PC-3 (cell line): ENCODE measurements around the gene WNK2. TPM values are rescaled to one million over a fixed set of nuclear protein-coding genes. Genes with fewer than 3 reads are reported as not detected.
"Not testable (repeated sequence)": the region's sequence is repeated elsewhere in the genome, so short reads cannot be mapped to it uniquely, and the experiment has no call there.

Source experiments
- ATAC-seq: fragments of 200-7000 bp; cut with Tn5 transposase; 2 replicates; pipeline ENCODE4 v1.9.1; 2020; ENCODE audit warnings: mild to moderate bottlenecking, moderate library complexity
- BruUV-seq: library from RNA; stranded (reverse); fragments of 400-500 nt; replicated peaks from 2 replicates; lab custom pipeline; 2021; lab: Mats Ljungman, UMichigan
- CTCF ChIA-PET: fragments of 300-600 bp; sonication (Branson Sonifier 250); formaldehyde crosslinking; loops from one replicate; lab custom pipeline; 2022; ENCODE audit warnings: antibody characterized with exemption; lab: Charles Lee
- POLR2A ChIA-PET: fragments of 300-600 bp; sonication (Branson Sonifier 250); formaldehyde crosslinking; loops from one replicate; lab custom pipeline; 2022; ENCODE audit warnings: antibody characterized with exemption; ENCODE audit not compliant: unreplicated experiment; lab: Charles Lee
- DNase-seq: peaks from one replicate; pipeline ENCODE4 v3.0.0-alpha.2; 2015
- H2AFZ ChIP-seq: fragments of 300-600 bp; sonication (generic); 2 replicates; pipeline ENCODE4 v1.6.0; 2016; ENCODE audit warnings: antibody characterized with exemption, low read length
- H3F3A ChIP-seq: fragments of 300-600 bp; sonication (generic); one replicate; pipeline ENCODE4 v1.6.0; 2017; ENCODE audit warnings: antibody characterized with exemption, low read length, control low read depth, mild to moderate bottlenecking; ENCODE audit not compliant: unreplicated experiment
- H3K27ac ChIP-seq: fragments of 300-600 bp; sonication (generic); 2 replicates; pipeline ENCODE4 v1.5.1; 2016; ENCODE audit warnings: mild to moderate bottlenecking, low read length
- H3K27me3 ChIP-seq: fragments of 300-600 bp; sonication (generic); 2 replicates; pipeline ENCODE4 v1.6.1; 2016; ENCODE audit warnings: low read length, mixed read lengths
- H3K36me3 ChIP-seq: fragments of 300-600 bp; sonication (generic); 2 replicates; pipeline ENCODE4 v1.6.1; 2016; ENCODE audit warnings: low read depth, mixed run types, low read length, mixed read lengths
- H3K4me1 ChIP-seq: fragments of 300-600 bp; sonication (generic); 2 replicates; pipeline ENCODE4 v1.5.1; 2016; ENCODE audit warnings: low read length; ENCODE audit not compliant: insufficient read depth
- H3K4me2 ChIP-seq: fragments of 300-600 bp; sonication (generic); 2 replicates; pipeline ENCODE4 v1.6.0; 2016; ENCODE audit warnings: low read length
- H3K4me3 ChIP-seq: fragments of 300-600 bp; sonication (generic); 2 replicates; pipeline ENCODE4 v1.5.1; 2016; ENCODE audit warnings: mild to moderate bottlenecking, low read length, mixed read lengths
- H3K79me2 ChIP-seq: fragments of 300-600 bp; sonication (generic); 2 replicates; pipeline ENCODE4 v1.6.1; 2017; ENCODE audit warnings: low read length, mixed read lengths
- H3K9ac ChIP-seq: fragments of 300-600 bp; sonication (generic); 2 replicates; pipeline ENCODE4 v1.6.0; 2016; ENCODE audit warnings: mild to moderate bottlenecking, low read length
- H3K9me2 ChIP-seq: fragments of 300-600 bp; sonication (generic); replicated peaks from 2 replicates; pipeline ENCODE4 v1.6.1; 2016; ENCODE audit warnings: mixed run types, low read length, mixed read lengths
- H3K9me3 ChIP-seq: fragments of 300-600 bp; sonication (generic); 2 replicates; pipeline ENCODE4 v1.6.1; 2016; ENCODE audit warnings: low read length, mixed read lengths
- H4K20me1 ChIP-seq: fragments of 300-600 bp; sonication (generic); 2 replicates; pipeline ENCODE4 v1.6.1; 2016; ENCODE audit warnings: low read length, mixed read lengths
- EZH2 ChIP-seq: fragments of 300-600 bp; sonication (generic); IDR thresholded peaks from one replicate; pipeline ENCODE4 v1.6.1; 2017; ENCODE audit warnings: antibody characterized with exemption, mild to moderate bottlenecking, low read length; ENCODE audit not compliant: unreplicated experiment
- EZH2phosphoT487 ChIP-seq: fragments of 300-600 bp; sonication (generic); IDR thresholded peaks from 2 replicates; pipeline ENCODE4 v1.6.1; 2018; ENCODE audit warnings: mild to moderate bottlenecking, antibody characterized with exemption, low read length, borderline replicate concordance
- intact Hi-C: fragments of 100-400 bp; cut with micrococcal nuclease; formaldehyde crosslinking; loops from 2 replicates; pipeline ENCODE4 v1.9.0; 2023
- total RNA-seq: library from RNA; depleted of rRNA; stranded (reverse); fragments of >200 nt; gene quantifications from 2 replicates; pipeline ENCODE4 v1.2.3, GENCODE V29; 2014
- TF ChIP-seq, protein P1 (sequence below): fragments of 300-600 bp; sonication (generic); conservative IDR thresholded peaks from 2 replicates; pipeline ENCODE4 v1.5.1; 2017; ENCODE audit warnings: antibody characterized with exemption, low read depth, mild to moderate bottlenecking, low read length

WNK2 gene
- total RNA-seq, 1 experiment from 2014 or later = 11.7 TPM

DNA sequence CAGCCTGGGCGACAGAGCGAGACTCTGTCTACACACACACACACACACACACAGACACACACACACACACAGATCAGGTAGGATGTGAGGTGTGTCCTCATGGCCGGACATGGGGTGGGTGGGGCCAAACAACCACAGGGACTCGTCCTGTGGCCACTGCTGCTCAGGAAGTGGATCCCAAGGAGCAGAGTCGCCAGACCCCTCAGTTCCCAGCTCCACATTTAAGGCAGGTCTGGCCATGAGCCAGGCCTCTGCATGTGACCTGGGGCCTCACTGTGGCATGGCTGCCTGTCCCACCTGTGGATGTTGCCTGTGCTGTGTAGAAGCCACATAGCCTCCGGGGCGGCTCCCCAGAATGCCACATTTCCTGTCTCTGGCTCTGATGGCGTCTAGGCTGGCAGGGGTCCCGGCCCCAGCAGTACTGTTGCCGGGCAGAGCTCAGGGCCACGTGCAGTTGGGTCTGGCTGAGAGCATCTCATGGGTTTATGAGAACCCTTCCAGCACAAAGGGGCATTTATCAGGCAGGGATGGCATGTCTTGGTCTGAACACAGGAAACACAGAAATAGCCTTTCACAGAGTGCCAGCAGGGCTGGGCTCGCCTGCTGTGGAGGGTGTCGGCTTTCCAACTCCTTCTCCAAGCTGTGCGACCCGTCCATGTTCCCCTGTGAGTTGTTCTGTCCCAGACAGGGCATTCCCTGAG, 40.0 kb upstream of the WNK2 start:
- Histone ChIP-seq H3K9ac (no peak overlapping the region), H3K9me3 (no peaks in the 10 kb centered on the region), H3K9me2 (no peaks in the 10 kb centered on the region), H3K4me1 (0 out of 2 replicates have a peak, but pooled peaks cover 9% of the 10 kb centered on the region), H3K79me2 (no peaks in the 10 kb centered on the region), H3K4me3 (no peak overlapping the region), H3K27ac (no peak overlapping the region), H3K36me3 (no peaks in the 10 kb centered on the region), H2AFZ (0 out of 2 replicates have a peak overlapping the region, but pooled peaks have one; percentile 43), H3F3A (no peaks in the 10 kb centered on the region), H3K4me2 (no peak overlapping the region), H3K27me3 (no peaks in the 10 kb centered on the region), H4K20me1 (no peaks in the 10 kb centered on the region)
- peak; percentile 56 for ATAC-seq
- POLR2A ChIA-PET = no interaction called here
- DNase-seq = no peak
- CTCF ChIA-PET = no interaction called here
- intact Hi-C loops = no loop called here
- no TSS peak for BruUV-seq
- TF ChIP-seq, protein P1, sequence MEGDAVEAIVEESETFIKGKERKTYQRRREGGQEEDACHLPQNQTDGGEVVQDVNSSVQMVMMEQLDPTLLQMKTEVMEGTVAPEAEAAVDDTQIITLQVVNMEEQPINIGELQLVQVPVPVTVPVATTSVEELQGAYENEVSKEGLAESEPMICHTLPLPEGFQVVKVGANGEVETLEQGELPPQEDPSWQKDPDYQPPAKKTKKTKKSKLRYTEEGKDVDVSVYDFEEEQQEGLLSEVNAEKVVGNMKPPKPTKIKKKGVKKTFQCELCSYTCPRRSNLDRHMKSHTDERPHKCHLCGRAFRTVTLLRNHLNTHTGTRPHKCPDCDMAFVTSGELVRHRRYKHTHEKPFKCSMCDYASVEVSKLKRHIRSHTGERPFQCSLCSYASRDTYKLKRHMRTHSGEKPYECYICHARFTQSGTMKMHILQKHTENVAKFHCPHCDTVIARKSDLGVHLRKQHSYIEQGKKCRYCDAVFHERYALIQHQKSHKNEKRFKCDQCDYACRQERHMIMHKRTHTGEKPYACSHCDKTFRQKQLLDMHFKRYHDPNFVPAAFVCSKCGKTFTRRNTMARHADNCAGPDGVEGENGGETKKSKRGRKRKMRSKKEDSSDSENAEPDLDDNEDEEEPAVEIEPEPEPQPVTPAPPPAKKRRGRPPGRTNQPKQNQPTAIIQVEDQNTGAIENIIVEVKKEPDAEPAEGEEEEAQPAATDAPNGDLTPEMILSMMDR = no peak
- TF ChIP-seq EZH2phosphoT487 = no peak
- TF ChIP-seq EZH2 = no peak

DNA sequence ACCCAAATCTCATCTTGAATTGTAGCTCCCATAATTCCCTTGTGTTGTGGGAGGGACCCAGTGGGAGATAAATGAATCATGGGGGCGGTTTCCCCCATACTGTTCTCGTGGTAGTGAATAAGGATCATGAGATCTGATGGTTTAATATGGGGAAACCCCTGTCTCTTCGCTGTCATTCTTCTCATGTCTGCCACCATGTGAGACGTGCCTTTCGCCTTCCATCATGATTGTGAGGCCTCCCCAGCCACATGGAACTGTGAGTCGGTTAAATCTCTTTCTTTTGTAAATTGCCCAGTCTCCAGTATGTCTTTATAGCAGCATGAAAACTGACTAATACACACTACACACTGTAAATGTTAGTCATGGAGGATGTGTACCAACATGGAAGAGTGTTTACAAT, 37.2 kb upstream of the WNK2 start:
- ATAC-seq, H3K27me3 ChIP-seq, H3K9me3 ChIP-seq, H4K20me1 ChIP-seq, H3K27ac ChIP-seq, intact Hi-C loops, H3K9me2 ChIP-seq, POLR2A ChIA-PET, DNase-seq, H3K79me2 ChIP-seq, H3K36me3 ChIP-seq, H3F3A ChIP-seq, H3K4me3 ChIP-seq, H3K4me2 ChIP-seq, H2AFZ ChIP-seq, H3K9ac ChIP-seq, CTCF ChIA-PET, BruUV-seq: not testable (repeated sequence)
- H3K4me1 ChIP-seq = 0 out of 2 replicates have a peak, but pooled peaks cover 12% of the 10 kb centered on the region

DNA sequence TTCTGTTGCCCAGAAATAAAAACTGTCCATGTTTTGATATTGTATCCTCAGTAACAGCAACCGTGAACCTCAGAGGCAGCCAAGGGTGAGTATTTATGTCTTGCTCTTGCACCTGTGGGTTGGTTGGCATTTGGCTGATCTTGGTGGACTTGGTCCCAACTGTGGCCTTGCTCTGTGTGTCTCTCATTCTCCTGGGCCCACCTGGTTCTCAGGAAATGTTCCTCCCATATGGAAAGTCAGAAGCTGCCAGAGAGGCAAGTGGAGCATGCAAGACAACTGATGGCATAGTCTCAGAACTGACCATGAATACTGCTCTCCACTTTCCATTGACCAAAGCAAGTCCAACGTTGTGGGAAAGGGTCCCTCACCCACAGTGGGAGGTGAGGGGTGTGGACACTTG, 36.3 kb upstream of the WNK2 start:
- intact Hi-C loops = no loop called here
- no peaks in the 10 kb centered on the region for H3F3A ChIP-seq
- ATAC-seq (no peak), DNase-seq (no peak)
- 0 out of 2 replicates have a peak, but pooled peaks cover 12% of the 10 kb centered on the region for H3K4me1 ChIP-seq
- POLR2A ChIA-PET = no interaction called here
- no peak overlapping the region for H3K4me2 ChIP-seq
- CTCF ChIA-PET = no interaction called here
- H3K9ac ChIP-seq = no peak overlapping the region
- no peak overlapping the region for H3K4me3 ChIP-seq
- no TSS peak for BruUV-seq
- no peaks in the 10 kb centered on the region for H4K20me1 ChIP-seq
- no peak overlapping the region for H3K27ac ChIP-seq
- H2AFZ ChIP-seq = no peak overlapping the region
- no peaks in the 10 kb centered on the region for H3K27me3 ChIP-seq
- no peaks in the 10 kb centered on the region for H3K9me2 ChIP-seq
- H3K36me3 ChIP-seq = no peaks in the 10 kb centered on the region
- H3K79me2 ChIP-seq = no peaks in the 10 kb centered on the region
- no peaks in the 10 kb centered on the region for H3K9me3 ChIP-seq
- TF ChIP-seq EZH2phosphoT487 = no peak
- TF ChIP-seq, protein P1 = no peak
- no peak for TF ChIP-seq EZH2
